Neural cell (in vitro differentiated cells): Measurements from ENCODE around the gene SEPTIN5.

Experiments used
- CTCF ChIP-seq: fragments of 450-650 bp; IDR thresholded peaks from 2 replicates; pipeline ENCODE4 v1.5.1; 2014; ENCODE audit warnings: antibody characterized with exemption, mild to moderate bottlenecking, moderate library complexity; ENCODE audit not compliant: poor library complexity, severe bottlenecking
- POLR2AphosphoS5 ChIP-seq: IDR thresholded peaks from 2 replicates; pipeline ENCODE4 v1.6.1; 2012
- TAF1 ChIP-seq: IDR thresholded peaks from 2 replicates; pipeline ENCODE4 v1.6.1; 2012; ENCODE audit warnings: low read depth

GRCh38 chr22:19747551-19747950, 33.2 kb downstream of the SEPTIN5 start:
- TF ChIP-seq CTCF, result no peak
- no peak for TF ChIP-seq TAF1
- no peak for TF ChIP-seq POLR2AphosphoS5
